Measurements from ENCODE around the gene MMP2. TPM values are rescaled to one million over a fixed set of nuclear protein-coding genes. Genes with fewer than 3 reads are reported as not detected.
A peak's percentile ranks its signal among the peaks of the same experiment; 100 is the strongest.

Gene MMP2
- 9.4 TPM for total RNA-seq

- no peak for DNase-seq
Observed at GRCh38 chr16:55478827-55479429, at the start of gene MMP2. Gene MMP2 (plus strand): TSS chr16:55479198. CDS start chr16:55479480, 282 bp downstream.

- no peak for DNase-seq
Observed at GRCh38 chr16:55433030-55433429, 46.0 kb upstream of the MMP2 start.

GRCh38 chr16:55433535-55433934 lies 45.5 kb upstream of the MMP2 start:
- no peak for DNase-seq

GRCh38 chr16:55434000-55434399 lies 45.0 kb upstream of the MMP2 start:
- DNase-seq: no peak

- no peak for DNase-seq
Observed at GRCh38 chr16:55435387-55435786, 43.6 kb upstream of the MMP2 start.

- no peak for DNase-seq
Observed at GRCh38 chr16:55436587-55436986, 42.4 kb upstream of the MMP2 start.

GRCh38 chr16:55437625-55438024 lies 41.4 kb upstream of the MMP2 start:
- no peak for DNase-seq

GRCh38 chr16:55438281-55438680 lies 40.7 kb upstream of the MMP2 start:
- no peak for DNase-seq

GRCh38 chr16:55439101-55439690 lies 39.8 kb upstream of the MMP2 start:
- DNase-seq: no peak

- DNase-seq: no peak
Observed at GRCh38 chr16:55443434-55444346, 35.3 kb upstream of the MMP2 start.

- DNase-seq: no peak
Observed at GRCh38 chr16:55444754-55445485, 34.1 kb upstream of the MMP2 start.

- no peak for DNase-seq
Observed at GRCh38 chr16:55447231-55447630, 31.8 kb upstream of the MMP2 start.

GRCh38 chr16:55452996-55453395 lies 26.0 kb upstream of the MMP2 start:
- DNase-seq: no peak

- DNase-seq: no peak
Observed at GRCh38 chr16:55453909-55454308, 25.1 kb upstream of the MMP2 start.

GRCh38 chr16:55454861-55455260 lies 24.1 kb upstream of the MMP2 start:
- no peak for DNase-seq

- DNase-seq: no peak
Observed at GRCh38 chr16:55462241-55462640, 16.8 kb upstream of the MMP2 start.

- no peak for DNase-seq
Observed at GRCh38 chr16:55464375-55464774, 14.6 kb upstream of the MMP2 start.

- peak; percentile 74 for DNase-seq
Observed at GRCh38 chr16:55465077-55465896, 13.7 kb upstream of the MMP2 start.

- no peak for DNase-seq
Observed at GRCh38 chr16:55466209-55466608, 12.8 kb upstream of the MMP2 start.

- no peak for DNase-seq
Observed at GRCh38 chr16:55467898-55468297, 11.1 kb upstream of the MMP2 start.

- no peak for DNase-seq
Observed at GRCh38 chr16:55468352-55468990, 10.5 kb upstream of the MMP2 start.
